ENCODE results near the gene SSUH2. TPM values are rescaled to one million over a fixed set of nuclear protein-coding genes. Genes with fewer than 3 reads are reported as not detected.

The SSUH2 gene
- total RNA-seq, 2 donors from 2014 or later, result 5.3 to 7.9 TPM

DNA sequence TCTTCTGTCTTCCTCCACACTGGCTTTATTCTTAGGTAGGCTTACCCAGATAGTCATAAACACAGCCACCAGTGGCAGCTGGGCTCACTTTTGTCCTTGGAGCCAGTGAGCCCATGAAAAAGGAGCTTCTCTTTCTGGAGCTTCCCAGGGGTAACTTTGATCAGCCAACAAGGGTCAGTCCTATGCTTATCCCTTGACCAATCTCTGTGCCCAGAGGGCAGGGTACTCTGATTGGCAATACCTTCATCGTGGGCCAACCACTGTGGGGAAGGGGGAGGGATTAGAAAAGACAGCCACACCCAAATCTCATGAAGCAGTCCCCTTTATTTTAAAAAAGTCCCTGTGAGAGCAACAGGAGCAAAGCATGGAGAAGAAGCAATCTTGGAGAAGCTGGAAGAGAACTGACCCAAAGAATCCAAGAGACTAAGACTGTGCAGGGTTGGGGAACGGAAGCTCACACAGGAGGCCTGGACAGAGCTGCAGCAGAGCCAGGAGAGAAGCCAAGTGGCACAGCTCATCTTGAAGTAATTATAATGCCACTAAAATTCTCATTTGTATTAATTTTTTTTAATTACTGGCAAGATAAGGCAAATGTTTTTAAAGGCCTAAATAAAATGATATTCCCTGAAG, 70.4 kb downstream of the SSUH2 start:
- H3K4me1 Mint-ChIP-seq, result peaks cover 8% of the 10 kb centered on the region
- Histone ChIP-seq H3K27me3 (ENCODE audit: control insufficient read depth, insufficient read depth, low read length, poor library complexity, severe bottlenecking) (no peaks in the 10 kb centered on the region), H3K9me3 (ENCODE audit: control insufficient read depth, low read length) (no peaks in the 10 kb centered on the region), H3K27ac (ENCODE audit: low read depth, low read length) (no peak overlapping the region), H3K9ac (ENCODE audit: extremely low read depth, low read length, poor library complexity, severe bottlenecking) (no peak overlapping the region), H3K36me3 (ENCODE audit: control insufficient read depth, insufficient read depth, low read length) (peaks cover 64% of the 10 kb centered on the region), H3K4me1 (ENCODE audit: control insufficient read depth, insufficient read depth, low read length) (no peaks in the 10 kb centered on the region), H3K4me3 (ENCODE audit: low read length) (no peak overlapping the region)
- no peaks in the 10 kb centered on the region for H3K27me3 Mint-ChIP-seq (ENCODE audit: insufficient read depth)
- H3K27ac Mint-ChIP-seq, result no peak overlapping the region
- TF ChIP-seq, protein P1, sequence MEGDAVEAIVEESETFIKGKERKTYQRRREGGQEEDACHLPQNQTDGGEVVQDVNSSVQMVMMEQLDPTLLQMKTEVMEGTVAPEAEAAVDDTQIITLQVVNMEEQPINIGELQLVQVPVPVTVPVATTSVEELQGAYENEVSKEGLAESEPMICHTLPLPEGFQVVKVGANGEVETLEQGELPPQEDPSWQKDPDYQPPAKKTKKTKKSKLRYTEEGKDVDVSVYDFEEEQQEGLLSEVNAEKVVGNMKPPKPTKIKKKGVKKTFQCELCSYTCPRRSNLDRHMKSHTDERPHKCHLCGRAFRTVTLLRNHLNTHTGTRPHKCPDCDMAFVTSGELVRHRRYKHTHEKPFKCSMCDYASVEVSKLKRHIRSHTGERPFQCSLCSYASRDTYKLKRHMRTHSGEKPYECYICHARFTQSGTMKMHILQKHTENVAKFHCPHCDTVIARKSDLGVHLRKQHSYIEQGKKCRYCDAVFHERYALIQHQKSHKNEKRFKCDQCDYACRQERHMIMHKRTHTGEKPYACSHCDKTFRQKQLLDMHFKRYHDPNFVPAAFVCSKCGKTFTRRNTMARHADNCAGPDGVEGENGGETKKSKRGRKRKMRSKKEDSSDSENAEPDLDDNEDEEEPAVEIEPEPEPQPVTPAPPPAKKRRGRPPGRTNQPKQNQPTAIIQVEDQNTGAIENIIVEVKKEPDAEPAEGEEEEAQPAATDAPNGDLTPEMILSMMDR (conservative IDR thresholded peaks at IDR 0.05), result no peak
- peaks cover 34% of the 10 kb centered on the region for H3K36me3 Mint-ChIP-seq (ENCODE audit: low read depth)
- DNase-seq, result no peak
- no peaks in the 10 kb centered on the region for H3K9me3 Mint-ChIP-seq
- H3K4me3 Mint-ChIP-seq, result no peak overlapping the region
- WGBS, 2 experiments (ENCODE audit: insufficient coverage in 1 of 2, insufficient read length in 1 of 2), result 98 to 100% methylated on average over 1 to 2 of the region's 2 CpGs

DNA sequence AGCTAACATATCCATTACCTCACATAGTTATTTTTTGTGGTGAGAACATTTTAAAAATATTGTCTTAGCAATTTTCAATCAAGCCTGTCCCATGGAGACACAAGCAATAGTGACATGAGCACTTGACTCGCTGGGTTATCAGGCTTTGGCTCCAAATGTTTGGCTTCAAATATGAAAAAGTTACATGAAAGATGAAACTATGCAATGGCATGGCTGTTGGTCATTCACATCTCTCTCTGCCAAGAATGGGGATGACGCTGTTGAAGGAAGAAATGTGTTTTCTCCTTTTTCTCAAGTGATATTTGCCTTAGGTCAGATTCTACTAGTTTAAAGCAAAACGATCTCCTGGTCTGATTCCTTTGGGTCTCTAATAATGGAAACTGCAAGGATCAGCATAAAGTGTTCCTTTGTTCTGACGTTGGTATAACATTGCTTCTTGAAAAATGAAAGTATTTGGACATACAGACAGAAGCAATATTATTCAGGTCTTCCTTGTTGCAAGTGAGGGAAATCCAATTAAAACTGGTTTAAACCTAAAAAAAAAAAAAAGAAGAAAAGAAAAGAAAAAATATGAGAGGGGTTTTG, 71.2 kb downstream of the SSUH2 start:
- H3K9me3 Mint-ChIP-seq, result no peaks in the 10 kb centered on the region
- TF ChIP-seq, protein P1 (conservative IDR thresholded peaks at IDR 0.05), result no peak

DNA sequence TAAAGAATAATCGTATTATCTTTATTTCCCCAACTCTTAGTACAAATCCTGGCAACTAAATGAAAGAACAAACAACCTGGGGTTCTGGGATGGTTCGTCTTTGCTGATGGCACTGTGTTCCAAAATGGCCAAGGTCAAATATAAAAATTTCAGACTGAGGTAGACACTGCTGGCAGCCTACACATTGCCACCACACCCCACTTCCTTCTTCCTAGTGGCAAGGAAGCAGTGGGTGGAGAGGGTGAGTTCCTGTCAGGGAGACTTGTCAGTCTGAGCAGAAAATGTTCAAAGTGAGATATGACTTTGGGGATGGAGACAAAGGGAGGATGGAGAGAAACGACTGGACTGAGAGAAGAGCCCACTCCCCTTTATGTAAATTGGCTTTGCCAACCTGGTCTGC, 73.3 kb downstream of the SSUH2 start:
- no peaks in the 10 kb centered on the region for H3K9me3 Mint-ChIP-seq
- TF ChIP-seq, protein P1 (conservative IDR thresholded peaks at IDR 0.05), result no peak
- 98% methylated on average over 2 of the region's 3 CpGs; no CpG with 5 or more reads in 1 of the 2 experiments for WGBS, 2 experiments (ENCODE audit: insufficient coverage in 1 of 2, insufficient read length in 1 of 2)
- no peak overlapping the region for H3K27ac Mint-ChIP-seq
- Histone ChIP-seq H3K27ac (ENCODE audit: low read depth, low read length) (no peak overlapping the region), H3K4me1 (ENCODE audit: control insufficient read depth, insufficient read depth, low read length) (no peaks in the 10 kb centered on the region), H3K27me3 (ENCODE audit: control insufficient read depth, insufficient read depth, low read length, poor library complexity, severe bottlenecking) (no peaks in the 10 kb centered on the region), H3K36me3 (ENCODE audit: control insufficient read depth, insufficient read depth, low read length) (peaks cover 89% of the 10 kb centered on the region), H3K4me3 (ENCODE audit: low read length) (no peak overlapping the region), H3K9me3 (ENCODE audit: control insufficient read depth, low read length) (no peaks in the 10 kb centered on the region), H3K9ac (ENCODE audit: extremely low read depth, low read length, poor library complexity, severe bottlenecking) (no peak overlapping the region)
- no peaks in the 10 kb centered on the region for H3K27me3 Mint-ChIP-seq (ENCODE audit: insufficient read depth)
- no peak for DNase-seq
- H3K36me3 Mint-ChIP-seq (ENCODE audit: low read depth), result peaks cover 59% of the 10 kb centered on the region
- H3K4me3 Mint-ChIP-seq, result no peak overlapping the region
- peaks cover 8% of the 10 kb centered on the region for H3K4me1 Mint-ChIP-seq

More for the DNA sequence above, 71.2 kb downstream of the SSUH2 start:
- Histone ChIP-seq H3K4me1 (ENCODE audit: control insufficient read depth, insufficient read depth, low read length) (no peaks in the 10 kb centered on the region), H3K9me3 (ENCODE audit: control insufficient read depth, low read length) (no peaks in the 10 kb centered on the region), H3K4me3 (ENCODE audit: low read length) (no peak overlapping the region), H3K27ac (ENCODE audit: low read depth, low read length) (no peak overlapping the region), H3K36me3 (ENCODE audit: control insufficient read depth, insufficient read depth, low read length) (peaks cover 71% of the 10 kb centered on the region), H3K27me3 (ENCODE audit: control insufficient read depth, insufficient read depth, low read length, poor library complexity, severe bottlenecking) (no peaks in the 10 kb centered on the region), H3K9ac (ENCODE audit: extremely low read depth, low read length, poor library complexity, severe bottlenecking) (no peak overlapping the region)
- DNase-seq, result no peak
- H3K4me3 Mint-ChIP-seq, result no peak overlapping the region
- WGBS, 2 experiments (ENCODE audit: insufficient coverage in 1 of 2, insufficient read length in 1 of 2), result 94 to 100% methylated on average over 4 of the region's 4 CpGs
- no peak overlapping the region for H3K27ac Mint-ChIP-seq
- H3K4me1 Mint-ChIP-seq, result peaks cover 8% of the 10 kb centered on the region
- H3K36me3 Mint-ChIP-seq (ENCODE audit: low read depth), result peaks cover 41% of the 10 kb centered on the region
- no peaks in the 10 kb centered on the region for H3K27me3 Mint-ChIP-seq (ENCODE audit: insufficient read depth)

Other genes with a start within 250 kb of the SSUH2 start
- 10 to 100 TPM; 20.7 to 35.7 TPM for gene LMCD1, start 143.0 kb downstream of the SSUH2 start, total RNA-seq
- gene CAV3, start 89.0 kb upstream of the SSUH2 start, total RNA-seq, result not detected
- 10 to 100 TPM; 10.6 to 13.1 TPM for gene OXTR, start 124.8 kb upstream of the SSUH2 start, total RNA-seq

Measured in endodermal cell (in vitro differentiated cells).